ENCODE data around the gene CCNB3. TPM values are rescaled to one million over a fixed set of nuclear protein-coding genes. Genes with fewer than 3 reads are reported as not detected.

Gene CCNB3
- total and polyA plus RNA-seq, 7 donors = 0.11 to 1.4 (median 0.28) TPM

GRCh38 chrX:50165727-50166126, 38.8 kb upstream of the CCNB3 start:
- Histone ChIP-seq H3K9me3 (no peaks in the 10 kb centered on the region), H3K27ac (no peak overlapping the region), H3K36me3 (ENCODE audit: insufficient read depth in 1 of 2, low read depth in 1 of 2) (no peaks in the 10 kb centered on the region), H3K4me1 (no peaks in the 10 kb centered on the region), H3K4me3 (no peak overlapping the region), H3K27me3 (ENCODE audit: insufficient read depth in 3 of 3, low read length in 2 of 3) (peaks cover 0 to 4% (median 0%) of the 10 kb centered on the region in 3 donors)
- no peak for ATAC-seq
- TF ChIP-seq CTCF (IDR thresholded peaks at IDR 0.05) = no peak
- intact Hi-C loops (cut with DNase I) = no loop called here
- WGBS, 3 donors = 52 to 67% (median 56%) methylated on average over 5 of the region's 5 CpGs
- DNase-seq = no peak

GRCh38 chrX:50167366-50167765, 37.2 kb upstream of the CCNB3 start:
- Histone ChIP-seq H3K27me3 (ENCODE audit: insufficient read depth in 3 of 3, low read length in 2 of 3) (peaks cover 0 to 4% (median 0%) of the 10 kb centered on the region in 3 donors), H3K36me3 (ENCODE audit: insufficient read depth in 1 of 2, low read depth in 1 of 2) (no peaks in the 10 kb centered on the region), H3K27ac (no peak overlapping the region), H3K4me1 (no peaks in the 10 kb centered on the region), H3K4me3 (no peak overlapping the region), H3K9me3 (no peaks in the 10 kb centered on the region)
- DNase-seq (no peak), ATAC-seq (no peak)
- WGBS, 3 donors = 80 to 89% (median 81%) methylated on average over 6 to 7 of the region's 7 CpGs
- no peak for TF ChIP-seq CTCF (IDR thresholded peaks at IDR 0.05)
- intact Hi-C loops (cut with DNase I) = no loop called here

GRCh38 chrX:50168241-50168687, 36.3 kb upstream of the CCNB3 start:
- intact Hi-C loops (cut with DNase I) = no loop called here
- TF ChIP-seq CTCF (IDR thresholded peaks at IDR 0.05) = no peak

GRCh38 chrX:50169717-50170116, 34.8 kb upstream of the CCNB3 start:
- intact Hi-C loops (cut with DNase I) = no loop called here
- Histone ChIP-seq H3K4me3 (no peak overlapping the region), H3K27ac (no peak overlapping the region), H3K27me3 (ENCODE audit: insufficient read depth in 3 of 3, low read length in 2 of 3) (peaks cover 0 to 4% (median 0%) of the 10 kb centered on the region in 3 donors), H3K4me1 (no peaks in the 10 kb centered on the region), H3K36me3 (ENCODE audit: insufficient read depth in 1 of 2, low read depth in 1 of 2) (no peaks in the 10 kb centered on the region), H3K9me3 (no peaks in the 10 kb centered on the region)
- no peak for ATAC-seq
- no peak for TF ChIP-seq CTCF (IDR thresholded peaks at IDR 0.05)
- no peak for DNase-seq
- WGBS, 3 donors = 77 to 84% (median 83%) methylated on average over 3 of the region's 3 CpGs

More at GRCh38 chrX:50168241-50168687, 36.3 kb upstream of the CCNB3 start:
- Histone ChIP-seq H3K4me3 (no peak overlapping the region), H3K27me3 (ENCODE audit: insufficient read depth in 3 of 3, low read length in 2 of 3) (peaks cover 0 to 4% (median 0%) of the 10 kb centered on the region in 3 donors), H3K9me3 (no peaks in the 10 kb centered on the region), H3K36me3 (ENCODE audit: insufficient read depth in 1 of 2, low read depth in 1 of 2) (no peaks in the 10 kb centered on the region), H3K27ac (no peak overlapping the region), H3K4me1 (no peaks in the 10 kb centered on the region)
- ATAC-seq (no peak), DNase-seq (no peak)
- 66 to 83% (median 76%) methylated on average over 5 of the region's 5 CpGs for WGBS, 3 donors

Measured in psoas muscle (tissue), 8 donors.